ENCODE results near the gene TBC1D9B.

DNA sequence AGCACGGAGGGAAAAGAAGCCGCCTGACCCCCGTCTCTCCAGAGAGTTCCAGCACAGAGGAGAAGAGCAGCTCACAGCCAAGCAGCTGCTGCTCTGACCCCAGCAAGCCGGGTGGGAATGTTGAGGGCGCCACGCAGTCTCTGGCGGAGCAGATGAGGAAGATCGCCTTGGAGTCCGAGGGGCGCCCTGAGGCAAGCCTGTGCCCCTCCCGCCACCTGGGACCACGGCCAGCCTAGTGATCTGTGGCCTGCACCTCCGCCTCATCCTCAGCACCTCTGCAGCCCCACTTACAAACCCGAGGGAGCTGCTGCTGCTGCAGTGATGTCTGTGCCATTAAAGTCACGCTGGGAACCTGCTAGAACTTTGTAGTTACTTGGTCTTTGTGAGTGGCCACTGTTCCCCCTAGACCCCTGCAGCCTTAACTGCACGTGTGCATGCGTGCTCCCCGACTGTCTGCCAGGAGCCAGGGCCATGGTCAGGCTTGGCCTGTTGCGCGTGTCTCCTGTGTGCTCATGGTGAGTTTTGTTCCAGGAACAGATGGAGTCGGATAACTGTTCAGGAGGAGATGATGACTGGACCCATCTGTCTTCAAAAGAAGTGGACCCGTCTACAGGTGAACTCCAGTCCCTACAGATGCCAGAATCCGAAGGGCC is 74.5 kb downstream of the TBC1D9B start:
- TF ChIP-seq, protein P1, sequence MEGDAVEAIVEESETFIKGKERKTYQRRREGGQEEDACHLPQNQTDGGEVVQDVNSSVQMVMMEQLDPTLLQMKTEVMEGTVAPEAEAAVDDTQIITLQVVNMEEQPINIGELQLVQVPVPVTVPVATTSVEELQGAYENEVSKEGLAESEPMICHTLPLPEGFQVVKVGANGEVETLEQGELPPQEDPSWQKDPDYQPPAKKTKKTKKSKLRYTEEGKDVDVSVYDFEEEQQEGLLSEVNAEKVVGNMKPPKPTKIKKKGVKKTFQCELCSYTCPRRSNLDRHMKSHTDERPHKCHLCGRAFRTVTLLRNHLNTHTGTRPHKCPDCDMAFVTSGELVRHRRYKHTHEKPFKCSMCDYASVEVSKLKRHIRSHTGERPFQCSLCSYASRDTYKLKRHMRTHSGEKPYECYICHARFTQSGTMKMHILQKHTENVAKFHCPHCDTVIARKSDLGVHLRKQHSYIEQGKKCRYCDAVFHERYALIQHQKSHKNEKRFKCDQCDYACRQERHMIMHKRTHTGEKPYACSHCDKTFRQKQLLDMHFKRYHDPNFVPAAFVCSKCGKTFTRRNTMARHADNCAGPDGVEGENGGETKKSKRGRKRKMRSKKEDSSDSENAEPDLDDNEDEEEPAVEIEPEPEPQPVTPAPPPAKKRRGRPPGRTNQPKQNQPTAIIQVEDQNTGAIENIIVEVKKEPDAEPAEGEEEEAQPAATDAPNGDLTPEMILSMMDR (IDR thresholded peaks at IDR 0.05; ENCODE audit: poor library complexity) = no peak
- TF ChIP-seq EZH2 (IDR thresholded peaks at IDR 0.05; ENCODE audit: borderline replicate concordance) = no peak
- TF ChIP-seq EZH2phosphoT487 (IDR thresholded peaks at IDR 0.05; ENCODE audit: low read depth, severe bottlenecking, unreplicated experiment) = no peak

Data from hepatocyte (in vitro differentiated cells).